DMS114 treated with DMSO at 0.1 percent for 48 hours (cell line): Measurements from ENCODE around the gene MYOF.

ENCODE experiments used
- DNase-seq: peaks from one replicate; lab custom pipeline; 2025; ENCODE audit not compliant: unreplicated experiment; lab: John Stamatoyannopoulos, UW

MYOF gene

DNA sequence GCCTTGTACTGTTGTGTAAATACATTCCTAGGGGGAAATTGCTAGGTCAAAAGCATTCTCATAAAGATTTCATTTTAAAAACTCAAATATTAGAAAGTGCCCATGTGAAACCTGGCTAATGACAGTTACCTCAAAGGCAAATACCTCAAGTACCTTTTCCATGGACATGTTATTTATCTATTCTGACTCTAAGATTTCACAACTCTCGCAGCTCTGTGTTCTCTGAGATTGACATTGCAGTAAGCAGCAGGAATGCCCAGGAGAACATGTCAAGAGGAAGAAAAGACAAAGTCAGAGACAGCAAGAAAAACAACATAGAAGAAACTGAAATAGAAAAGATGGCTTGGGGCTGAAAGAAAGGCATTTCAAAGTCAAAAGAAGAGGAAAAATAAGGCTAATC lies 221.0 kb downstream of the MYOF start:
- no peak for DNase-seq

- no peak for DNase-seq
Observed at GRCh38 chr10:93259126-93259525, 223.0 kb downstream of the MYOF start.
